KG1 (cell line): Measurements from ENCODE around the gene LDLRAD2.

Experiments used
- DNase-seq: peaks from one replicate; lab custom pipeline; 2025; lab: John Stamatoyannopoulos, UW

LDLRAD2 gene

DNA sequence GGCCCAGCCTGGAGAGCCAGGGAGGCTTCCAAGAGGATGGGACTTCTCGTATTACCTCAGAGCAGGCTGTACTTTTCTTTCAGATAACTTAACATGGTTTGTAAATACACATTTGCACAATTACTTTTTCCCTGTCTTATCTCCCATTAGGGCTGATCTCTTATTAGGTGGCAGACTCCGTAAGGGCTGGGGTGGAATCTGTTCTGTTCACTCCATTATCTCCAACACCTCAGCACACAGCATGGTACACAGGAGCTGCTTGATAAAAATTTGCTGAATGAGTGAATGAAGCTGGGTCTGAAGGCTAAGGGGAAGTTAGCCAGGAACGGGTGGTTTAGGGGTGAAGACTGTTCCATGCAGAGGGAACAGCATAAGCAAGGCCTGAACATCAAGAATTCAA lies 48.9 kb downstream of the LDLRAD2 start:
- DNase-seq: no peak

DNA sequence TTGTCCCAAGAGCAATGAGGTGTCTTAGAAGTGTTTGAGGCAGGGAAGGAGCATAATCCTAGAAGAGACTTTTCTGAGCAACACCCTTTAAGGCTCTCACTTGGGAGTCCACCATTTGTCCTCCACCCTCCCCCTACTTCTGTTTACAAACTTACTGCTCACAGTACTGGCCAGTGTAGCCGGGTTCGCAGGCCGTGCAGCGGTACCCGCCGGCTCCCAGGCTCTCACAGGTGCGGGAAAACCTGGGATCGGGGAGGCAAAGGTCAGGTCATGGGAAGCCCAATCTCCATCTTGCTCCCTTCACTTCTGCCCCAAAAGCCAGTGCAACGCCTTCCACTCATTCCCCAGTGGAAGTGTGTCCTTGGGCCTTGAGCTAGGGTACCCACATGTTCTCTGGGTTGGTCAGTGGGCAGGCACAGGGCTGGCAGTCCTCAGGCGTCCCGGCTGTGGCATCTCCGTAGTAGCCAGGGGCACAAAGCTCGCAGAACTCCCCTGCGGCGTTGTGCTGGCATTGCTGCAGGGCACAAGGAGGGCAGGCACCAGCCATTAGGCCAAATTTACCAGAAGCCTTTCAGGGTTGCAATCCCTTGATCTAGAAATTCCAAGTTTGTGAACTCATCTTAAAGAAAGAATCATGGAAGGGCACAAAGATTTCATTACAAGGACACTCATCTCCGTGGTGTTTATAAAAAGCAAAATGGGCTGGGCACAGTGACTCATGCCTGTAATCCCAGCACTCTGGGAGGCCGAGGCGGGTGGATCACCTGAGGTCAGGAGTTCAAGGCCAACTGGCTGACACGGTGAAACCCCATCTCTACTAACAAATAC lies 49.8 kb downstream of the LDLRAD2 start:
- no peak for DNase-seq

DNA sequence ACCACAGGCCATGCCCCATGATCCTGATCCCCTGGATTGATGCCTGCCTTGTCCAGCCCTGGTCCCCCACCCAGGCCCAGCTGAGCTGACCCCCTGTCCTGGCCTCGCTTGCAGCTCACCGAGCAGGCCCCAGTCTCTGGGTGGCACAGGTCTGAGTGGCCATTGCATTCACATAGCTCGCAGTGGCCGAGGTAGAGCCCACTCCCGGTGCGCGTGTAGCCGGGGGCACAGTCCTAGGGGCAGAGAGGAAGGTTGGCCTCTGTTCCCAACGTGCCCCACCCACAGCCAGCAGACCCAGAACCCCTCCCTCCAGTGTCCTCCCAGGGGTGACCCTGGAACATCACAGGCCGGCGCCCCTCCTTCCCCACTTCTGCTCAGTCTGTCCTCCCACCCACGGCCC lies 51.9 kb downstream of the LDLRAD2 start:
- DNase-seq: no peak

DNA sequence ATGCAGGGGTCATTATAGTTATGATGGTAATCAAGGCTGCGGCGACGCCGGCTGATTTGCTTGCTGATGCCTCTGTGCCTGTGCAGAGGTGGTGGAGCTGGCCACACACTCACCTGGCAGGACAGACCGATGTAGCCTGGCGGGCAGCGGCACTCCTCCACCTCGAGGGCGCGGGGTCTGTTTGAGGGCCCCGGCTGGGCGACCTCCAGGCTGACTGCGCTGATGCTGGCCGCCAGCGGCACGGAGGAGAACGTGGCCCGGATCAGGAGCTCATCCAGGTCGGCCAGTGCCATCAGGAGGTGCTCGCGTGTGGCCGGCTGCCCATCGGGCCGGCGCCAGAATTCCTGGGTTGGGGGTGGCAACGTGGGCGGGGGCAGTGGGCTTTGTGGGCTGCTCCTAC lies 52.7 kb downstream of the LDLRAD2 start:
- no peak for DNase-seq

DNA sequence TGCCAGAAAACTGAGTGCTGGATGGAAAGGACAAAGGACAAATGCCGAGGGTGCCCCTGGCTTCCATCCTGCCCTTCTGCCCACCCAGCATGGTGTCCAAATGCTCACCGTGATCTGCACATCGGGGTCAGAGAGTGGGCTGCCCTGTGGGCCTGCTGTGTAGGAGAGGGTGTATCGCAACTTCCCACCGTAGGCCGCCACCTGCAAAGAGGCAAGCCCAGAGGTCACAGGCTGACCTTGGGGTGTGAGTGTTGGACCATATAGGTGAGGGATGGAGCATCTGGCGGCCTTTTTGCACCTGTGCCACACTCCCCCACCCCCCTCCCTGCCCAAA lies 53.5 kb downstream of the LDLRAD2 start:
- DNase-seq: no peak

DNA sequence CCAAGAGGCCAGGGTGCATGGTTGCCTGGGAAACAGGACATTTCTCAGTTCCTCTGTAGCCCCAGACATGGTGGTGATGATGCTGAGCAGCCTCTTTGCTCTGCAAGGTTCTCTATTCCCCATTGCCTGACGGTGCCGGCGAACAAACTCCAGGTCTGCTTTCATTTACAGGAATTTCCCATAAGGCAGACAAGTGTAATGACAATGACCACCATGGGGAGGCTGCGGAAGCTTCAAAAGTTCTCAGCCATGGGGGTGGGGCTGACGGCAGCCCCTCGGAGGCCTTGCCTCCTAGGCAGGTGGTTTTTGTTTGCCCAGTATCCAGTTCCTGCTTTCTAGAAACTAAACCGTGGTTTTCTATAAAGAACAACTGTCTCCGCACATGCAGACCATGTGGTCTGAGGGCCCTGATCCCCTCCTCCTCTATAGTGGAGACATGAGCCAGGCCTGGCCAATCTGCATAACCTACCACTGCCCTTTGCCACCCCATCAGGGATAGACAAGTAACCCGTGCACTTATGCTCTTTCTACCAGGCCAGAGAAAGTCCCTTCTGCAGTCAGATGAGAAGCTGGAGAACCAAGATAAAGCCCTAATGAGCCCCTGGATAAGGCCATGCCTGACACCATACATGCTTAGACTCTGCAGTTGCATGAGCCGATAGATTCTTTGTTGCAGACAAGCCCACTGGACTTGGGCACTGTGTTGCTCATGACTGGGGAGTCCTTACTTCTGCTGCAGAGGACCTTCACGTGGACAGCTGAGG lies 54.1 kb downstream of the LDLRAD2 start:
- DNase-seq: no peak

DNA sequence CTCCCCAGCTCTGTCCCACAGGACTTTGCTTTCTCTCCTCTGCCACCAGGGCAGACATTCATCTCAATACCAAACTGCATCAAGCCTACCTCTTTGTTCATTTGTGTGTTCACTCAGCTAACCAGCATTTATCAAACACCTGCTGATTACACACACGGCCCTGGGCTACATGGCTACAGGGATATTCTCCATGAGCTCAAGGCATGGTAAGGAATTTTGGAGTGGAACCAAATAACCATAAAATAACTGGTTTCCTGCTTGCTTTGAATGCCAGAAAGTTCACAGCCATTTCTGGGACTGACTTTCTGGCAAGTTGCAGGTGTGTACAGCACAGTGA lies 54.6 kb downstream of the LDLRAD2 start:
- DNase-seq: no peak

DNA sequence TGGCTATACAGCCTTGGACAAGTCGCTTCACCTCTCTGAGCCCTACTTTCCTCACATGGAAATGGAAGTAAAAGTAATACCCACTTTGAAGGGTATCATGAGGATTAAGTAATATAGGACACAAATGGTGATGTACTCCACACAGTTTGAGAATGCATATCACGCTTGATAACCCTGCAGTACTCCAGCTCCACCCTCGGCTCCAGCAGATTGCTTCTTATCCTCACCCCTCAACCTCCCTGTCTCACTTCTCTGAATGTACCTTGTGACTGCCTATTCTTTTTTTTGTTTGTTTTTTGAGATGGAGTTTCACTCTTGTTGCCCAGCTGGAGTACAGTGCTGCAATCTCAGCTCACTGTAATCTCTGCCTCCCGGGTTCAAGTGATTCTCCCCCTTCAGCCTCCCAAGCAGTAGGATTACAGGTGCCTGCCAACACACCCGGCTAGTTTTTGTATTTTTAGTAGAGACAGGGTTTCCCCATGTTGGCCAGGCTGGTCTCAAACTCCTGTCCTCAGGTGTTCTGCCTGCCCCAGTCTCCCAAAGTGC lies 55.5 kb downstream of the LDLRAD2 start:
- DNase-seq: no peak

DNA sequence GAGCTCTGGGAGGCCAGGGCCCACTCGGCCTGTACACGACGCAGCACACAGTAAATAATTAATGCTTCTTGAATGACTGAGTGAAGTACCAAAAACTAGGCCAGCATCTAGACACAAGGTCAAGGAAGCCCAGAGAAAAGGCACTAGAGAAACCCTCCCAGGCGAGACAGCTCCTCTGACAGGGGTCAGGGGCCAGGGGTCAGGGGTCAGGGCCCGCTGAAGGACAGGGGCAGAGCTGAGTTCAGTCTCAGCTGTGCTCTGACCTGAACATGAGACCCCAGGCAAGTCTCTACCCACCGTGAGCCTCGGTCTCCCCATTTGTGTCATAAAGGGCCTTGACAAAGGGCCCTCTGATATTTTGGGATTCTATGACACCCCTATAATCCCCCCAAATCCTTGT lies 56.4 kb downstream of the LDLRAD2 start:
- DNase-seq: no peak

DNA sequence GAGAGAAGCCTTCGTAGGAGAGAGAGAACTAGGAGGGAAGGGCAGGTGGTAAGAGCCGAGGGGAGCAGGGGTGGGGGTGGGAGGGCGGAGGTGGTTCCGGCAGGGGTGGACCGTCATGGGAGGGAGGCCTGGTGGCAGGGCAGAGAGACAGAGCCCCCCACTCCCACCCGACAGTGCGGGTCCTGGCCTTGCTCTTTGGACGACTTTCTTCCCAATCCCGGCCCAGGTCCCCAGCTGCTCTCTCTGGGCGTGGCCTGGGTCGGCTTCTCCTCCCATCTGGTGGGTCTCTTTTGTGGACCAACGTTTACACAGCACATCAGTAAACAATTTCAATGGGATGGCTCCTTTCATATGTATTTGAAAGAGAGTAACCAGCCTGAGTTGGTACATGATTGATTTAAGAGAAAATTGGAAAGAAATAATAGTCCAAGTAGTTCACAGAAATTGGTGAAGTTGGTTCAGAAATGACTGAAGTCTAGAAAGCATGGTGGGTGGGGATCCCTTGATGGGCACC lies 56.9 kb downstream of the LDLRAD2 start:
- DNase-seq: no peak

DNA sequence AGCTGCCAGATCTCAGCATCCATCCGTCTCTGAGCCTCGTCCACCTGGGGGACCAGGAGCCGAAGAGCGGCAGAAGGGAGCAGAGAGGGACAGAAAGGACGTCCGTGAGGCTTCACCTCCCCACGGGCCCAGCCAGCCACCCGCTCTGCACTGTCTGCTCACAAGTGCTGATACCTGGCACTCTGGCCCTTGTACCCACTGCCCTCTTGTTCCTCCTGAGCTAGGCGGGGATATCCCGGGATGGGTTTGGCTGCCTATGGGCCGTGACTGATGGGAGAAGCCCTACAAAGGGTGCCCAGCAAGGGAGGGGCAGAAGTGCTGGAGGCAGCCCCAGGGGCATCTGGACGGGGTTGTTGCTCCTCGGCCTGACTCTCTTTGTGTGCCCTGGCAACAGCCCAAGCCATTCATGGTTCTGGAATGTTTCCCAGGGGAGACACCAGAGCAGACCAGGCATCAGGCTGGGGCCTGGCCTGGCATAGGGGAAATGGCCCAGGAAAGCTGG lies 57.6 kb downstream of the LDLRAD2 start:
- no peak for DNase-seq

DNA sequence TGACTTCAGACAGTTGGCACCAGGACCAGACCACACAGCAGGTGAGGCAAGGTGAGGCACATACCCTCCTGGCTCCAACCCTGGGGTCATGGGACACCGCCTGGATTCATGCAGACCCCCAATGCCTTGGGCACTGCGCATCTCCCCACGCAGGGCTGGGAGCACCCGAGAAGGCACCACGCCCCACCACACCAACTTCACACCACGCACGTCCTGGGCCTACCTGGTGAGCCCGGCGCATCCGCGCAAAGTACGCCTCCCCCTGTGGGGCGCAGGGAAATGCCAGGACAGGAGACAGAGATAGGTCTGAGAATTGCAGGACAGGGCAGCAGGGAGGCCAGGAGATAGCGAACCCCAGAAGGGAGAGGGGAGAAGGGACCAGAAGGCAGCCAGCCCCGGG lies 58.5 kb downstream of the LDLRAD2 start:
- no peak for DNase-seq

DNA sequence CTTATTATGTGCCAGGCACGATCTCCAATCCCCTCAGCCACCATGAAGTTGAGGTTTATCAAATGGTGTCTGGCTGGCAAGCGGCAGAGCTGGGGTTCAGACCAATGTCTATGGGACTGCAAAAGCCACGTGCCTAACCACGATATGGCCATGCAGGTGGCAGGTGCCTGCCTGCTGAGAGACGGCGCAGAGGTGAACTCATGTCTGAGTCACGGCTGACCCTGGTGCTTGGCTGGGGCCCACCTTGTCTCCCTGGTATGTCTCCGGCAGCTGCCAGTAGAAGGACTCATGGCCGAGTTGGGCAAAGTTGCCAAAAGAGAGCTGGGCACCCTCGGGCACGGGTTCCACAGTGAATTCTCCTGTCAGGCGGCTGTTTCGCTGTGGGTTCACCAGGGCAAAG lies 59.9 kb downstream of the LDLRAD2 start:
- DNase-seq: no peak

DNA sequence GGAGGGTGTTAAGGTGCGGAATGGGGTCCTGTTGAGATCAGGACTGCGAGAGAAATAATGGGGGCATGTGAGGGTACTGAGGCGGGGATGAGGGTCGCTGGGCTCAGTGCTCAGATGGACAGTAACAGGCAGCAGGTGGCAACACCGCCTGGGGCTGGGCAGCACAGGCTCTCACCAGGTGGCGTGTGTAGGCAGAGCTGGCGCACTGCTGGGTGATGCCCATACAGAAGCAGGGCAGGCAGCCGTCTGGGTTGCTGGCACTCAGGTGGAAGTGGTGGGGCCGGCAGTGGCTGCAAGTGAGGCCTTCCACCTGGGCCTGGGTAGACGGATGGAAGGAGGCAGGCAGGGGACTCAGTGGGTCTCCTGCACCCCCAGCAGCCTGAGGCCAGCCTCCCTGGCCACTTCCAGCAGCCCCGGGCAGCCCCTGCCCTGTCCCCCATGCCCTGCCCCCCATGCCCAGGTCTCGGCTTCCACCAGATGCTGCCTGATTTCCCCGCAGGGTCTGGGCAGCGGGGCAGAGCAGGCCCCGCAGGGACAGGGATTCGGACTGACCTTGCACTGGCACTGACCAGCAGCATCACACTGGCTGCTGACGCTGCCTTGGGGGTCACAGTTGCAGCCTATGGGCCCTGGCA lies 60.5 kb downstream of the LDLRAD2 start:
- DNase-seq: no peak

DNA sequence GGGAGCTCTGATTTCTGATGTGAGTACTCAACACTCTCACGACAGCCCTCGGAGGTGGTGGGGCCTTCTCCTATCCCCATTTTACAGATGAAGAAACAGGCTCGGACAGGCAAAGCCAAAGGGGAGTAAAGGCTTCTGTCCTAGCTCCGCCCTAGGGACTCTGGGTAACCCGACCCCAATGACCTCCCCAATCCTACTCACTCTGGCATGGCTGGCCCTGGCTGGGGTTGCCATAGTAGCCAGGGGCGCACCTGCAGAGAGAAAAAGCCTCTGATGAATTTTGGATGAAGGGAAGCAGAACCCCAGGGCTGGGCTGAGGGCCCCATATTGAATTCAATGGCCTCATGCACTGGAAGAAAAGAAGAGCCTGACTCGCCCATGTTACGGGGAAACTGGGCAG lies 61.1 kb downstream of the LDLRAD2 start:
- DNase-seq: no peak

DNA sequence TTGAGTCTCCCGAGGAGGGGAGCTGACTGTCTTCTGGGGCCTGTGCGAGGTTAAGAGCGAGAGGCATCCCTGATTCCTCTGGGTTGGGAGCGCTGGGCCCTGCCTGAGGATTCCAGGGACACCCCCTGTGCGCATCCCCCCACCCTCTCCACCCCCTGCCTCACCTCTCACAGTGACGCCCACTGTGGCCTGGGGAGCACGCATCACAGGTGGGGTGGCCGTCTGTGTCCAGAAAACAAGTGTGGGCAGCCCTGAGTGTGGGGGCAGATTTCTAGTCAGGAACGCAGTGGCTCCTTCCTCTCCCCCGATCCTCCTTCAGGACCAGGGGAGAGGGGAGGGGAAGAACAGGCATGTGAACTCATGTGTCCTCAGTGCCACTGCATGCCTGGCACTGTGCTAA lies 61.7 kb downstream of the LDLRAD2 start:
- no peak for DNase-seq

DNA sequence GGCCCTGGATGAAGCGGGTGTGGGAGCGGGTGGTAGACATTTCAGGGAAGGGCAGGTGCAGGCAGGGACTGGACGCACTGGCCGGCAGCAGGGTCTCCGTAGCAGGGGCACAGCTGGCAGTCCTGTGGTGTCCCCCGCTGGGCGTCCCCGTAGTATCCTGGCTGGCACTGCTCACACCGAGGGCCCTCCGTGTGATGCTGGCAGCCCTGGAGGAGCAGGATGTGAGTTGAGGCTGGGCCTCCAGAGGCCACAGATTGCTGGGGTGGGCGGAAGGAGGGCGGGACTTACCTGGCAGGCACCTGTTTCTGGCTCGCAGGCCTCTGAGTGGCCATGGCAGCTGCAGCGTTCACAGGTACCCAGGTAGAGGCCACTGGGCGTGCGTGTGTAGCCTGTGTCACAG lies 62.3 kb downstream of the LDLRAD2 start:
- DNase-seq: no peak
